ENCODE measurements around the gene MBTPS1.
A peak's percentile ranks its signal among the peaks of the same experiment; 100 is the strongest.

Gene MBTPS1
- total RNA-seq = 151 to 212 reads per million in 2 donors

DNA sequence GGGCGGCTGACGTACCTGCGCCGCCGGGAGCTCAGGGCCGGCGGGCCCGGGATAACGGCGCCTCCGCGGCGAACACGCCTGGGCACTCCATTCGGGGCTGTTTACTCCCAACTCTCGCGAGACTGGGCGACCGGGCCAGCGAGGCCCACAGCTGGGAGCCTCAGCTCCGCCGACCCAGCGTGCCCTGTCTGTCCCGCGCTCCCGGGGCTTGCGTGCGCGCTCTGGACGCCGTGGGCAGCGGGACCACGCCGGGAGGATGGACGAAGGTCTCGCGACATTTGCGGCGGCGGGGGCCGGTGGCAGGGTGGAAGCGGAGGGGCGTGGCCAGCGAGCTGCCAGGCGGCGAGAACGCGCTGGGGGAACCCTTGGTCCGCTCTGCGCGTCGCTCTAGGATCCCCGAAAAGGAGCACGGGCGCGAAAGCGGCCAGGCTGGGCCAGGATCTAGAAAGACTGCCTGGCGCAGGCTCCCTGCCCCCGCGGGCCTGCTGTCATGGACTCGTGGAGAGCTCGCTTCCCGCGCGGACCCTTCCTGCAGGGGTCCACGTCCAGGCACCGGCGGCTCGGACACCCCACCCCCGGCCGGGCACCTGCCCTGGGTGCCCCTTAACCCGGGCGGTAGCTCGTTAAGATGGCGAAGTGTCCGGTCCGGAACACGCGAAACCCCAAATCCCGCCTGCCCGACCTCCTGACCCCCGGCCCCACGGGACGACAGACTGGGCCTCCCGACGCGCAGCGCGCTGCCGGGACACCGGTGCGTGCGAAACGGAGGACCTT lies at the start of gene MBTPS1:
Gene MBTPS1 (minus strand): TSS at position 223 of the 774 bp plus-strand sequence. CDS start 15,159 bp downstream, outside the sequence.
- DNase-seq = peak; percentile 97

DNA sequence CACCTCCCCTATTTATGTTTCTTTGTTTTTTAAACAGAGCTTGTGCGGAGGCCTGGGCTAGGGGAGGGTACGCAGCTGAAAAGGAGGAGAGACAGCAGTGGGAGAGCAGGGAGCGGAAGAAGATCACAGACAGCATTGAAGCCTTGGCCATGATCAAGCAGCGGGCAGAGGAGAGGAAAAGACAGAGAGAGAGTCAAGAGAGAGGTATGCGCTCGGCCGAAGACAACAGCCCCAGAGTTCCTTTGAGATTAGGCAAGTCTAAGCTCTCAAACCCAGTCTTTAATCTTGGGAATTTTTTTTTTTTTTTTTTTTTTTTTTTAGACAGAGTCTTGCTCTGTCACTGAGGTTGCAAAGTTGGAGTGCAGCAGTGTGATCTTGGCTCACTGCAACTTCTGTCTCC lies 49.0 kb upstream of the MBTPS1 start:
- no peak for DNase-seq

DNA sequence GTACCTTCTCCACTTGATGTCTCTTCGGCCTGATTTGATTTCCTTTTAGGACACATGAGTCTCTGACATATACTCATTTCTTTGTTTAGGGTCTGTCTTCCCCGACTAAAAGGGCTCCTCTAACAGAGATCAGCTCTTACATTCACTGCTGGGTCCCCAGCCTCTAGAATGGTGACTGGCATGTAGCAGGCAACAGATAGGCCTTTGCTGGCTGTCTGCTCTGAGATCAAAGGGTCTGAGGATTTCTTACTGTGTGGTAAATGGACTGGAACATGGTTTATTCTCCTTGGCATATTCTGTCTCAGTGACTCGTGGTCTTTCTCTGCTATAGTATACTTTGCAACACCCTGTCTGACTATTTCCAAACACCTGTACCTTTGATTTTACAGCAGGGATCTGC lies 45.1 kb upstream of the MBTPS1 start:
- no peak for DNase-seq

DNA sequence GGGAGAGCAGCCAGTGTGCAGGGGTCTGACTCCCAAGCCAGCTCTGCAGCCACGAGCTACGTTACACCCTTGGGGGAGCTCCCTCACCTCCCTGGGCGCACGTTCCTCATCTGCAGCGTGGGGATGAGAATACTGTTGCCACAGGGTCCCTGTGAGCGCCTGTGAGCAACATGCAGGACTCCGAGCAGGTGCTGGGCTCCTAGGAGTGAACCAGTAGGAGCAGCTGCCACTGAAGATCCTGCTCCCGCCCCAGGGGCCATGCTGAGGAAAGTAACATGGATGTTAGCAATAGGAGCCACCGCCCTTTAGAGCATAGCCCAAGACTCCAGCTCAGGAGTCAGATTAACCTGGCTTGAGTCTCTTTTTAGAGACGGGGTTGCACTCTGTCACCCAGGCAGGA lies 44.3 kb upstream of the MBTPS1 start:
- no peak for DNase-seq

DNA sequence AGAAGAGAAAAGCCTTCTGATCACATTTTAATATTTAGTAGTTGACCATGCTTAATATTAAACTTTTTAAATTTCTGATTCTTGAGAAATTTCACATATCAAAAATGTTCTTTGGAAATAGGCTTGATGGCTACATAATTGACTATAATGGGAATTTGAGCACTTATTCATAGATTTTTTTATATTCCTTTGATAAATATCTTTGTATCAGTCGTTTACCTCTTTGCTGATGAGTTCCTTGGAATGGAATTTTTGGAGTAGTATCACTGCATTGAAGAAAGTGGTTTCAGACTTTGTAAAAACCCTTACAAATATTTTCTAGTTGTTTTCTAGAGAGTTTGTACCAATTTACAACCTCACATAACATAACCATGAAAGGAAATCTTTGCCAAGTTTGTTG lies 43.1 kb upstream of the MBTPS1 start:
- DNase-seq = no peak

DNA sequence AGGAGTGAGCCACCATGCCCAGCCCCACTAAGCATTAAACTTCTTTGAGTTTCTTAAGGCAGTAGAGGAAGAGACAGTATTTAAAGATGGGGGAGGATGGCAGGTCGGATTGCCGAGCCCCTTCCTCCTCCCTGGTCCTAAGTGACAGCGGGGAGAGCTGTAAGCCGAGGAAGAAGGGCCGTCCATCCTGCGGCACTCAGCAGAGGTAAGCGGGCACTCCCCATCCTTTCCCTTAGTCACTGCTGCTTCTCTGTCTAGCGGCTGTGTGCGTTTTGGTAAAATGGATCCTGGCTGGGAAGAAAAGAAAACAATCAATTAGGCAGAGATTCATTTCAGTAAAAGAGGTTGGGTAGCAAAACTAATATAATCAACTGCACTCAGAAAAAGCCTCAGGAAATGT lies 42.3 kb upstream of the MBTPS1 start:
- DNase-seq = no peak

DNA sequence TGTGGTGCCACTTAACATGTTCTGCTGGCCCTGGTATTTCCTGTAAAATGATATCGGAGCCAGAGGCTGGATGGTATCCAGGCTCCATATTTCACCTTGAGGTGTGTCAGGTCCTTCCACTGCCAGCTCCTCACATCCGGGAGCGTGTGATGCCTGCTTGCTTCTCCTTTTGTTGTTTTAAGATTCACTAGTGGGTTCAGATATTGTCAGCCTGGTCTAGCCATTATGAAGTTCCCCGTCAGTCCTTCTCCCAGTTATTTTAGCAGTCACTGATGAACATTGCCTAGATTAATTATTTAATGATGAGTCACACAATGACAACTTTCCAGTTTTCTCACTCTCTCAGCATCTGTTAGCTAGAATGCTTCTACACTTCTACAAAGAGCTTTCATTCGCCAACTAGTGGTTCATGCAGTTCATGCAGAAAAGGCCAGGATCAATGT lies 39.6 kb upstream of the MBTPS1 start:
- DNase-seq = no peak

DNA sequence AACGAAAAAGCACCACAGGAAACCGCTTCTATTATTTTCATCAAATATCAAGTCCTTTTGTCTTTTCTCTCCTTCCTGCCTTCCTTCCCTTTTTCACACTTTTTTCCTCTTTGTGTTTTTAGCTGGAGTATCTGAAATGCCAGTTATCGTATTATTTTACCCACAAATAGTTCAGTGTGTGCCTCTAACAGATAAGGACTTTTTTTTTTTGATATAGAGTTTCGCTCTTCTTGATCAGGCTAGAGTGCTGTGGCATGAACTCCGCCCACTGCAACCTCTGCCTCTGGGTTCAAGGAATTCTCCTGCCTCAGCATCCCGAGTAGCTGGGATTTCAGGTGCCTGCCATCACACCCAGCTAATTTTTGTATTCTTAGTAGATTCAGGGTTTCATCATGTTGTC lies 39.0 kb upstream of the MBTPS1 start:
- no peak for DNase-seq

DNA sequence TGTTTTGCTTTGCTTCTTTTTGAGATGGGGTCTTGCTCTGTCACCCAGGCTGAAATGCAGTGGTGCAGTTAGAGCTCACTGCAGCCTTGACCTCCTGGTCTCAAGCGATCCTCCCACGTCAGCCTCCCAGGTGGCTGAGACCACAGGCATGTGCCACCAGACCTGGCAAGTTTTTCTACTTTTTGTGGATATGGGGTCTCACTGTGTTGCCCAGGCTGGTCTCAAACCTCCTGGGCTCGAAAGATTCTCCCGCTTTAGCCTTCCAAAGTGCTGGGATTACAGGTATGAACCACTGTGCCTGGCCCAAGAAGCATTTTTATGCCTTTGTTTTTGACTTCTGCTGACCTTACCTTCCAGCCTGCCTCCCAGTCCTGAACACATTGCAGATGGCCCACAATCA lies 38.5 kb upstream of the MBTPS1 start:
- no peak for DNase-seq

DNA sequence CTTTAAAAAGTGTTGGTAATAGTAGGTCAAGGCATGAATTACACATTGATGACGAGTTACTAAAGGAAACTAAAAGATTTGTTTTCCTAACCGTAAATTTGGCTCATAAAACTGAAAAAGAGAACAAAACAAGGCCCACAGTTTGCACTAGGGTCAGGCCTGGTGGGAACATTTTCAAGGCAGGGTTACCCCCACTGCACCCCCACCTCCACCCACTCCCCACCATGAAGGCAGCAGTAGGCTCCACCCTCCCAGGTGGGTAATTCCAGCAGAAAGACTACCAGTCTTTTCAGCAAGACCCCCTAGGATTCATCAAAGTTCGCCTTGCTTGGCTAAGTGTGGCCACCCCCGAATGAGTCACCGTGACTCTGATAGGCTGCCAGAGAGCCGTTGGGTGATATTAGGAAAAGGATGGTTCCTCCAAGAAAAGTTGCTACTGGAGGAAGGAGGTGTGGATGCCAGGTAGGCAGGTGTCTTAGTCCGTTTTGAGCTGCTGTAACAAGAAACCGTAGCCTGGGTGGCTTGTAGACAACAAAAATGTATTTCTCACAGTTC lies 37.0 kb upstream of the MBTPS1 start:
- no peak for DNase-seq

DNA sequence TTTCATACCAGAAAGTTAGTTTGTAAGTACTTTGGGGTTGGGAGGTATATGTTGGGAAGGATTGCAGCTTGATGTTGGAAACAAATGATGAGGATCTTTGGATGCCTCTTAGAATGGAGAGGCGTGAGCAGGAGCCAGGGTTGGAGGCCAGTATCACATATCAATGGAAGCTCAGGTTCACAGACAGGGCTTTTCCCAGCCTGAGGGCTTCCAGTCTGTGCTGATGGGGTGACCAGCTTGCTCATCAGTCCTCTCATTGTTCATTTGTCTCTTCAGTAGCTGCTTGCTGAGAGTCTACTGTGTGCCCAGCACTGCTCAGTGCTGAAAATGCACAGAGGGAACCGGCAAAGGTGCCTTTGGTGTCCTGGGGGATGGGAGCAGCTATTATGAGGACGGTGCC lies 34.2 kb upstream of the MBTPS1 start:
- DNase-seq = no peak

DNA sequence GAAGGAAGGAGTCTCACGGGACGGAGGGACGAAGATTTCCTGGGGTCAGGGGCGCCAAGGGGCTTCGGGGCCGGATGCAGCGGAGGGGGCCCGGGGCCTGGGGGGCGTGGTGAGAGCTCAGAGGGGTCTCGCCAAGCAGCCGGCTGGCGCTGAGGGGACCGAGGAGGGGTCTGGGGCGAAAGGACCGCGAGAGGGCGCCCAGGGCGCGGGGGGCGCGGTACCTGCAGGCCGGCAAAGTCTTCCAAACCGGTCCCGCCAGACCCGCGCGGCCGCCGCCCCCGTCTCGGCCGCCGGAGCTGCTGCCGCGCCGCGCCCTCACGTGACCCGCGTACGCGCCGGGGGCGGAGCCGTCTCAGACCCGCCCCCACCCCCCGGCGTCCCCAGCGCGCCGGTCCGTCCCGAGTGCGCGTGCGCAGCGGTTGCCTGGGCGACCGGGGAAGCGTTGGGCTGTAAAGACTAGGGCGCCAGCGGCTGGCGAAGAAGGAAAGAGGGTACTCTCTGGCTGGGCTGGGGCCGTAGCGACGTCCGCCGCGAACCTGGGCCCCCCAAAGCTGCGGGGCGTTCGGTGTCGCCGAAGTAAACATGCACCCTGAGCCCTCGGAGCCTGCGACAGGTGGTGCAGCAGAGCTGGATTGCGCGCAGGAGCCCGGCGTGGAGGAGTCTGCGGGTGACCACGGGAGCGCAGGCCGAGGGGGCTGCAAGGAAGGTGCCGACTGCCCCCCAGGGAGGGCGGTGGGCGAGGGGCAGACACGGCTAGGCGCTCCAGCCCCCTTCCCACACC lies 28.3 kb upstream of the MBTPS1 start, which contains the start of the genes DNAAF1 and HSDL1:
Gene DNAAF1 (plus strand): TSS at position 450 of the 781 bp plus-strand sequence. CDS start 133 bp downstream, at position 583.
Gene HSDL1 (minus strand): TSS at position 319 of the 781 bp plus-strand sequence. CDS start 13,856 bp downstream, outside the sequence.
- peak; percentile 96 for DNase-seq

DNA sequence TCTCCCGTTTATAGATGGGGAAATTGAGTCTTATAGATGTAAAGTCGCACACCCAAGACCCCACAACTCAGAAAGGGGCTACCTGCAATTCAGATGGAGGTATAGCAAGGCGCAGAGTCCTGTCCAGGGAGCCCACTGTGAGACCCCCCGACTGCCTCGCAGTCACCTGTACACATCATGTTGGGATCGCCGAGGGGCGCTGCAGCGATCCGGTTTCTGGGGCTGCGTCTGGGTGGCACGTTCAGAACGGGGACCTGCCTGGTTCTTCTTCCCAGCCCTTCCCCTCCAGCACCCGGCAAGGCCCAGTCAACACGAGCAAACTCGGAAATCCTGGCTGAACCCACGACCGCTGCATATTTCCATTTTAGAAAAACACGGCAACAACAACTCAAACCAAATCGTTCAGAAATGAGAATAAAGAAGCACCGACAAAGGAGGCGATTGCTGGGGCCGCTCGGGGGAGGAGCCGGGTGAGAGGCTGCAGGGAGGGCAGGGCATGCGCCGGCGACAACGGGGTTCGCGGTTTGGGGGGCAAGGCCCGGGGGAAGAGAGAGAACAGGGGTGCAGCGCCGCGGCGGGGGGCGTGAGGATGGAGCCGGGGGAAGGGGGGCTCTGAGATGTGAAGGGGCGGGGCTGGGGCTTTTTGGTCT lies 27.6 kb upstream of the MBTPS1 start:
- peak; percentile 36 for DNase-seq

DNA sequence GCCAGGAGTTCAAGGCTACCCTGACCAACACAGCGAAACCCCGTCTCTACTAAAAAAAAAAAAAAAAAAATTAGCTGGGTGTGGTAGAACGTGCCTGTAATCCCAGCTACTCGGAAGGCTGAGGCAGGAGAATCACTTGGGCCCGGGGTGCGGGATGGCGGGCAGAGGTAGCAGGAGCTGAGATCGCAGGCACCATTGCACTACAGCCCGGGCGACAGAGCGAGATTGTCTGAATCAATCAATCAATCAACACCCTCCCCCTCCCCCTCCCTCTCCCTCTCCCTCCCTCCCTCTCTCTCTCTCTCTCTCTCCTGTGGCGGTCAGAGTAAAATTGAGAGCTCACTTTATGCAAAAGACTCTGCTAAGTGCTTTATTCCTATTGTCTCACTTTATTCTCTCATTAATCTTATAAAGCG lies 27.1 kb upstream of the MBTPS1 start:
- DNase-seq = no peak

DNA sequence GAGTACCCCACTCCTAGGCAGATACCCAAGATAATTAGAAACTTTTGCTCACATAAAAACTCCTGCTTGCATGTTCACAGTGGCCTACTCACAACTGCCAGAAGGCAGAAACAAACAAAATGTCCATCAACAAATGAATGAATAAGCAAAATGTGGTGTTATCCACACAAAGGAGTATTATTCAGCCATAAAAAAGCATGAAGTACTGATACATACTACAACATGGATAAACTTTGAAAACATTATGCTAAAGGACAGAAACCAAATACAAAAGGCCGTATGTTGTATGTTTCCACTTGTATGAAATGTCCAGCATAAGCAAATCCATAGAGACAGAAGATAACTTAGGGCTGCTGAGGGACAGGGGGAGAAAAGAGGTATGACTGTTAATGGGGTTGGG lies 26.3 kb upstream of the MBTPS1 start:
- DNase-seq = no peak

DNA sequence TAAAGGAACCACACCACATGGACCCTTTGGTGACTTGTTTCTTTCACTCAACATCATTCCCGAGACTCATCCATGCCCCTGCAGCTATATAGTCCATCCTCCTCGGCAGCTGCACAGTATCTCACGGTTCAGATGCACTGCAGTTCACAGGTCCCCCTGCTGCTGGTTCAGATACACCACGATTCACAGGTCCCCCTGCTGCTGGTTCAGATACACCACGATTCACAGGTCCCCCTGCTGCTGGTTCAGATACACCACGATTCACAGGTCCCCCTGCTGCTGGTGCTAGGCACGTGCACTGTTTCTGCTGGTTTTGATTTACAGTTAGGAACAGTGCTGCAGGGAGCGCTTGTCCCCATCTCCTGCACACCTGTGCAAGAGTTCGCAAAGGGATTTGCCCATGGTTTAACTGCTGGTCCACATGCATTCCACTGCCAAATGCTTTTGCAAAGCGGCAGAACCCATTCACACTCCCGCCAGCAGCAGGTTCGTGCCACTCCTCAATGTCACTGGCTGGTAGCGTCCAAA lies 24.5 kb upstream of the MBTPS1 start:
- DNase-seq = no peak

DNA sequence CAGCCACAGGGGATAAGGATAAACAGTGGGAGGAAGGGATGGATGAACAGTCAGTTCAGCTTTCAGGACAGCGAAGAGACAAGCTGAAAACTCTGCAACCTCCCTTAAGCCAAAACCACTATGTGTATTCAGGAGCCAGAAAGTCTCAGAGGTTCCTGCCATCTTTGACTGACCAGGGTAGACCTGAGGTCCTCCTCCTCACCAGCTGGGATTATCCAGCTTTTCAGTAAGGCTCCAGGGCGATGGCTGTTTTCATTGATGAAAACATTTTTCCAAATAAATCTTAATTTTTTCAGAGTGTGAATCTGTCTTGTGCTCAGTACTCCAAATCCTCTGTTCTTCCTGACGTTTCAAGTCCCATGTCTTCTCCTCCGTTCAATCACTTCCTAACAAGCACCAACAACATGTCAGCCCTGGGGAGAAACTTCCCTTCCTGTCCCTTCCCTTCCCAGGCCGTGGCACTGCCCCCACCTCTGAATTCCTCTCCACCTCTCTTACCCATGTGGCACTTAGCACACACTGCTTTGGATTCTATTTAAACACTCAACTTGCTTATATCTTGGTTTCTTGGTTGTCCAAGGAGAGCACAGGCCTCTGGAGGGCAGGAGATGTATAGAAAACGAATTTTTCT lies 23.0 kb upstream of the MBTPS1 start:
- no peak for DNase-seq

DNA sequence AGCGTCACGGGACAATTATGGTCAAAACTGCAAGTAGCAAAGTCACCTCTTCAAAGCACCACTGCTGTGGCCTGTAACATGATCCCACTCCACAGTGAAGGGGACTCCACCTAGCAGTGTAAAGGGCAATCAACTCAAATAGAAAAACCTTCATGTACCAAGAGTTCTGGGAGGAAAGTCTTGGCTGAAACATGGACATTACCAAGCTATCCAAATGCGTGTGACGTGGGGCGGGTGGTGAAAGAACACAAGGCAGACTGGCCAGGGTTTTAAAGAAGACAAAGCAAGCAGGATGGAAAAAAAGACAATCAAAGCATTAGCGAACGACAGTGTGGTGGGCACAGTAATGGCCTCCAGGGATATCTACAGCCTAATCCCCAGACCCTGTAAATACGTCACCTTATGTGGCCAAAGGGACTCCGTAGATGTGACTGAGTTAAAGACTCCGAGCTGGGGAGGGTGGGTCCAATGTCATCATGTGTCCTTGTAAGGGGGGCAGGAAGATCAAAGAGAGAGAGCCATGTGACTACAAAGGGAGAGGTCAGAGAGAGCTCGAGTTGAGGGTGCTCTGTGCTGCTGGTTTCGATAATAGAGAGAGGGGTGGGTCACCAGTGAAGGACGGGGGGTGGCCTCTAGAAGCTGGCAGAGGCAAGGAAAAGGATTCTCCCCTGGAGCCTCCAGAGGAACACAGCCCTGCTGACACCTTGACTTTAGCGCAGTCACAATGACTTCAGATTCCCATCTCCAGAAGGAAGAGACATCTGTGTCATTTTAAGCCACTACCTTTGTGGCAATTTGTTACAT lies 22.3 kb upstream of the MBTPS1 start:
- no peak for DNase-seq

DNA sequence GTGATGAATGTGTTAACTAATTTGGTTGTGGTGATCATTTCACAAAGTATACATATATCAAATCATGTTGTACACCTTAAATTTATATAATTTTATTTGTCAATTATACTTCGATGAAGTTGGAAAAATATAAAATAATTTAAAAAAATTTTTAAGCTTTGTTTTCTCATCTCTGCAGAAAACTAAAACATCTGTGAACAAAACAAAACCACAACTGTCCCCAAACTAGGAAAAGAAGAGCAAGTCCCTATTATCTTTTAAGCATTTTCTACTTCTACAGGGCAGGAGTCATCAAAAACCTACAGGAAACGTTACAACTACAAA lies 21.7 kb upstream of the MBTPS1 start:
- no peak for DNase-seq

DNA sequence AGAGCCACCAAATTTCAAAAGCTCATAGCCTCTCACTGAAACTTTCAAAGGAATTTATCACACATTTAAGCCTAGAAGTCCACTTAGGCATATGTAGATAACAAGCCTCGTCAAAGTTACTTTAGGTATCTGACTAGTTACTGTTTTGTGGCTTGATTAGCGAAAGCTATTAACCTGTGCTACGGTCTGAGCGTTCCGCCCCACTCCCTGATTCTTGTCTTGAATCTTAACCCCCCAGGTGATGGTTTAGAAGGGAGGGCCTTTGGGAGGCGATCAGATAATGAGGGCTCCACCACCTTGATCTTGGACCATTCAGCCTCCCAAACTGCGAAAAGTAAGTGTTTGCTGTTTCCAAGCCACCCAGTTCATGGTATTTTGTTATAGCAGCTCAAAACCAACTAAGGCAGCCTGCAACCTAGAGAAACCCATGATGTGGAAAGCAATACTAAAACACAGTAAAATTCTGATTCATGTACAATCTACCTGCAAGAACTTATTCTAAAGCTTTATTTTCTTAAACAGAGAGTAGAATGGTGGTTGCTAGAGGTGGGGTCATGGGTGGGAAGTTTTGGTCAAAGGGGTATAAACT lies 21.1 kb upstream of the MBTPS1 start:
- no peak for DNase-seq

DNA sequence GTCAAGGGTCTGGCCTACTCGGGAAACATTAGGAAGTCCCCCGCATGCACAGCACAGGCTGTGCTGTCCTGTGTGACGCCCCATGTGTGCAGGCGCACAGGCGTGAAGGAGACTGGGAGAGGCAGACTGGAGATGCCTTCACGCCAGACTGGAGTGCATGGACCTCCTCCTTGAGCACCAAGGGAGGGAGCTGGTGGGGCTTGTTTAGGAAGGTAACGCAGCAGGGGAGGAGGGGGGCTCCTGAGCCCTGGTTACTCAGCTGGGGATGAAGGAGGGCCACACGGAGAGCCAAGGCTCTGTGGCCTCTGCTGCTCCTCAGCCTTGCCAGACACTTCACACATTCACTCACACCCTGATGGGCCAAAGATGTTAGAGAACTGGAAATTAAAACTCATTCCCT lies 20.5 kb upstream of the MBTPS1 start:
- no peak for DNase-seq

Measured in T-helper 9 cell (primary cell).